HG03135 (cell line): ENCODE measurements around the gene EYS.

Experiments
- ATAC-seq: cut with Tn5 transposase; IDR thresholded peaks from one replicate; pipeline ENCODE4 v1.9.1; 2021; ENCODE audit warnings: mild to moderate bottlenecking, moderate library complexity; ENCODE audit not compliant: unreplicated experiment

Gene EYS

GRCh38 chr6:64988148-64988547 is 718.9 kb downstream of the EYS start:
- no peak for ATAC-seq

- ATAC-seq = no peak
Observed at GRCh38 chr6:64987066-64987465, 720.0 kb downstream of the EYS start.

- ATAC-seq = no peak
Observed at GRCh38 chr6:64985726-64986125, 721.3 kb downstream of the EYS start.

GRCh38 chr6:64984948-64985347 is 722.1 kb downstream of the EYS start:
- ATAC-seq = no peak

- no peak for ATAC-seq
Observed at GRCh38 chr6:64983089-64983488, 723.9 kb downstream of the EYS start.

GRCh38 chr6:64973142-64973541 is 733.9 kb downstream of the EYS start:
- ATAC-seq = no peak

GRCh38 chr6:64969139-64969538 is 737.9 kb downstream of the EYS start:
- no peak for ATAC-seq

- no peak for ATAC-seq
Observed at GRCh38 chr6:64955435-64955848, 751.6 kb downstream of the EYS start.

GRCh38 chr6:64949257-64949656 is 757.8 kb downstream of the EYS start:
- no peak for ATAC-seq

- ATAC-seq = no peak
Observed at GRCh38 chr6:64948261-64948660, 758.8 kb downstream of the EYS start.

- no peak for ATAC-seq
Observed at GRCh38 chr6:64945450-64945849, 761.6 kb downstream of the EYS start.

- no peak for ATAC-seq
Observed at GRCh38 chr6:64932486-64932885, 774.5 kb downstream of the EYS start.

- no peak for ATAC-seq
Observed at GRCh38 chr6:64930681-64931080, 776.3 kb downstream of the EYS start.

- ATAC-seq = no peak
Observed at GRCh38 chr6:64926051-64926450, 781.0 kb downstream of the EYS start.

- ATAC-seq = no peak
Observed at GRCh38 chr6:64920257-64920656, 786.8 kb downstream of the EYS start.

GRCh38 chr6:64914124-64914523 is 792.9 kb downstream of the EYS start:
- no peak for ATAC-seq

GRCh38 chr6:64912966-64913365 is 794.1 kb downstream of the EYS start:
- no peak for ATAC-seq

- ATAC-seq = no peak
Observed at GRCh38 chr6:64908104-64908503, 798.9 kb downstream of the EYS start.

- ATAC-seq = no peak
Observed at GRCh38 chr6:64904616-64905015, 802.4 kb downstream of the EYS start.

GRCh38 chr6:64902596-64902995 is 804.4 kb downstream of the EYS start:
- ATAC-seq = no peak

- ATAC-seq = no peak
Observed at GRCh38 chr6:64896939-64897338, 810.1 kb downstream of the EYS start.

GRCh38 chr6:64895945-64896344 is 811.1 kb downstream of the EYS start:
- no peak for ATAC-seq

GRCh38 chr6:64890609-64891008 is 816.4 kb downstream of the EYS start:
- ATAC-seq = no peak

GRCh38 chr6:64889144-64889543 is 817.9 kb downstream of the EYS start:
- no peak for ATAC-seq
